MM.1S (cell line): ENCODE data around the gene GYS1.

ENCODE experiments used
- EZH2 ChIP-seq: fragments of 300-600 bp; sonication (generic); optimal IDR thresholded peaks from 2 replicates; pipeline ENCODE3; 2017; ENCODE audit warnings: low read depth, mild to moderate bottlenecking, antibody characterized with exemption, low read length, mixed read lengths
- EZH2phosphoT487 ChIP-seq: fragments of 300-600 bp; sonication (generic); IDR thresholded peaks from 2 replicates; pipeline ENCODE4 v1.6.1; 2018; ENCODE audit warnings: antibody characterized with exemption, low read length
- TF ChIP-seq, protein P1 (sequence below): fragments of 300-600 bp; sonication (generic); IDR thresholded peaks from 2 replicates; pipeline ENCODE4 v1.5.1; 2016; ENCODE audit warnings: antibody characterized with exemption, low read length, mixed read lengths

- TF ChIP-seq, protein P1, sequence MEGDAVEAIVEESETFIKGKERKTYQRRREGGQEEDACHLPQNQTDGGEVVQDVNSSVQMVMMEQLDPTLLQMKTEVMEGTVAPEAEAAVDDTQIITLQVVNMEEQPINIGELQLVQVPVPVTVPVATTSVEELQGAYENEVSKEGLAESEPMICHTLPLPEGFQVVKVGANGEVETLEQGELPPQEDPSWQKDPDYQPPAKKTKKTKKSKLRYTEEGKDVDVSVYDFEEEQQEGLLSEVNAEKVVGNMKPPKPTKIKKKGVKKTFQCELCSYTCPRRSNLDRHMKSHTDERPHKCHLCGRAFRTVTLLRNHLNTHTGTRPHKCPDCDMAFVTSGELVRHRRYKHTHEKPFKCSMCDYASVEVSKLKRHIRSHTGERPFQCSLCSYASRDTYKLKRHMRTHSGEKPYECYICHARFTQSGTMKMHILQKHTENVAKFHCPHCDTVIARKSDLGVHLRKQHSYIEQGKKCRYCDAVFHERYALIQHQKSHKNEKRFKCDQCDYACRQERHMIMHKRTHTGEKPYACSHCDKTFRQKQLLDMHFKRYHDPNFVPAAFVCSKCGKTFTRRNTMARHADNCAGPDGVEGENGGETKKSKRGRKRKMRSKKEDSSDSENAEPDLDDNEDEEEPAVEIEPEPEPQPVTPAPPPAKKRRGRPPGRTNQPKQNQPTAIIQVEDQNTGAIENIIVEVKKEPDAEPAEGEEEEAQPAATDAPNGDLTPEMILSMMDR, result no peak
- TF ChIP-seq EZH2 (no peak), EZH2phosphoT487 (no peak)
Measured at GRCh38 chr19:48964205-48965039, 28.7 kb downstream of the GYS1 start.
